K562 (cell line): ENCODE data around the gene SFRP5. TPM values are rescaled to one million over a fixed set of nuclear protein-coding genes. Genes with fewer than 3 reads are reported as not detected.

Experiments
- CC2D1A ChIP-seq: fragments of 450-650 bp; IDR thresholded peaks from 2 replicates; pipeline ENCODE4 v1.6.1; 2017; ENCODE audit warnings: mild to moderate bottlenecking
- E2F4 ChIP-seq: sonication (generic); formaldehyde crosslinking; IDR thresholded peaks from 2 replicates; pipeline ENCODE4 v1.8.0; 2022; ENCODE audit warnings: mild to moderate bottlenecking, low read depth, missing genetic modification reagents
- ERF ChIP-seq: fragments of 450-650 bp; formaldehyde crosslinking; IDR thresholded peaks from 2 replicates; pipeline ENCODE4 v1.4.0; 2020; ENCODE audit warnings: mild to moderate bottlenecking, mixed read lengths
- ESRRB ChIP-seq: fragments of 250-450 bp; sonication (Bioruptor Pico); IDR thresholded peaks from 2 replicates; pipeline ENCODE4 v1.5.0; 2020; ENCODE audit warnings: mild to moderate bottlenecking, moderate library complexity, borderline replicate concordance
- ETV6 ChIP-seq, 3 experiments: fragments of 150-350 bp in 1 of 3; sonication (generic) in 1 of 3; formaldehyde crosslinking in 1 of 3; IDR thresholded peaks; 2 replicates each; pipeline versions ENCODE4 v1.6.1 to v1.8.0; 2014 to 2022; ENCODE audit warnings: borderline replicate concordance in 2 of 3, low read depth in 2 of 3, antibody characterized with exemption in 1 of 3, low read length in 1 of 3, mild to moderate bottlenecking in 1 of 3, missing genetic modification reagents in 1 of 3
- FOXK2 ChIP-seq, 2 experiments: fragments of 450-650 bp; IDR thresholded peaks in 1 of 2; conservative IDR thresholded peaks in 1 of 2; 2 replicates each; pipeline ENCODE4 v1.6.1; 2016; ENCODE audit warnings: low read depth in 2 of 2, mild to moderate bottlenecking in 1 of 2
- HMBOX1 ChIP-seq: sonication (generic); IDR thresholded peaks from 2 replicates; pipeline ENCODE4 v1.6.1; 2016
- HMG20B ChIP-seq: fragments of 250-450 bp; sonication (Bioruptor Pico); IDR thresholded peaks from 2 replicates; pipeline ENCODE4 v1.5.0; 2021; ENCODE audit warnings: mild to moderate bottlenecking
- LCOR ChIP-seq: sonication (generic); formaldehyde crosslinking; IDR thresholded peaks from 2 replicates; pipeline ENCODE4 v1.8.0; 2022; ENCODE audit warnings: mild to moderate bottlenecking, missing genetic modification reagents
- NCOR1 ChIP-seq: fragments of 450-650 bp; IDR thresholded peaks from 2 replicates; pipeline ENCODE4 v1.6.1; 2016; ENCODE audit warnings: mild to moderate bottlenecking, moderate library complexity
- PCBP2 ChIP-seq: fragments of 200-400 bp; formaldehyde crosslinking; IDR thresholded peaks from 2 replicates; pipeline ENCODE4 v1.6.1; 2018; ENCODE audit warnings: low read length, low read depth, mild to moderate bottlenecking, moderate library complexity; ENCODE audit not compliant: poor library complexity, severe bottlenecking
- PHF21A ChIP-seq: fragments of 450-650 bp; IDR thresholded peaks from 2 replicates; pipeline ENCODE4 v1.6.1; 2017; ENCODE audit warnings: low read depth, borderline replicate concordance
- PKNOX1 ChIP-seq: fragments of 450-650 bp; IDR thresholded peaks from 2 replicates; pipeline ENCODE4 v1.6.1; 2016
- POU5F1 ChIP-seq: fragments of 150-350 bp; IDR thresholded peaks from 2 replicates; pipeline ENCODE4 v1.6.1; 2014; ENCODE audit warnings: borderline replicate concordance, low read length, low read depth, mild to moderate bottlenecking; ENCODE audit not compliant: partially characterized antibody
- SMAD1 ChIP-seq: fragments of 150-350 bp; IDR thresholded peaks from 2 replicates; pipeline ENCODE4 v1.6.1; 2014; ENCODE audit warnings: low read length, low read depth; ENCODE audit not compliant: partially characterized antibody
- SMARCA5 ChIP-seq: fragments of 450-650 bp; IDR thresholded peaks from 2 replicates; pipeline ENCODE4 v1.6.1; 2016
- SNIP1 ChIP-seq: fragments of 450-650 bp; IDR thresholded peaks from 2 replicates; pipeline ENCODE4 v1.7.1; 2017; ENCODE audit warnings: low read depth, mild to moderate bottlenecking
- SOX6 ChIP-seq: fragments of 450-650 bp; IDR thresholded peaks from 2 replicates; pipeline ENCODE4 v1.6.1; 2014; ENCODE audit warnings: mild to moderate bottlenecking
- SUPT5H ChIP-seq: fragments of 450-650 bp; IDR thresholded peaks from 2 replicates; pipeline ENCODE4 v1.6.1; 2016
- TOE1 ChIP-seq, 2 experiments: fragments of 450-650 bp in 1 of 2; sonication (generic) in 1 of 2; formaldehyde crosslinking in 1 of 2; IDR thresholded peaks; 2 replicates each; pipeline versions ENCODE4 v1.7.1 to v1.8.0; 2016 to 2022; ENCODE audit warnings: borderline replicate concordance in 2 of 2, mild to moderate bottlenecking in 2 of 2, antibody characterized with exemption in 1 of 2, inconsistent platforms in 1 of 2, low read depth in 1 of 2, missing genetic modification reagents in 1 of 2, moderate library complexity in 1 of 2
- ZBTB7A ChIP-seq: IDR thresholded peaks from 2 replicates; pipeline ENCODE4 v1.6.1; 2011; ENCODE audit warnings: low read depth, mild to moderate bottlenecking, low read length, moderate library complexity, borderline replicate concordance; ENCODE audit not compliant: control insufficient read depth
- ZNF232 ChIP-seq: sonication (generic); formaldehyde crosslinking; IDR thresholded peaks from 2 replicates; pipeline ENCODE4 v1.8.0; 2022; ENCODE audit warnings: mild to moderate bottlenecking, missing genetic modification reagents
- ZNF24 ChIP-seq: fragments of 450-650 bp; IDR thresholded peaks from 2 replicates; pipeline ENCODE4 v1.6.1; 2016
- ZNF699 ChIP-seq: fragments of 250-450 bp; sonication (Bioruptor Pico); IDR thresholded peaks from 2 replicates; pipeline ENCODE4 v1.8.0; 2021; ENCODE audit warnings: mild to moderate bottlenecking, moderate library complexity; ENCODE audit not compliant: insufficient replicate concordance
- polyA plus RNA-seq, 8 experiments: library from polyadenylated mRNA; depleted of rRNA in 4 of 8; stranded (reverse) in 5 of 8; unstranded in 3 of 8; fragments of >200 nt; fragmentation: Nextera tagmentation in 2 of 8; fragmentation: Illumina TruSeq in 1 of 8; extraction: Ambion mirVana in 2 of 8; extraction: Trizol in 1 of 8; gene quantifications; 2 replicates each; pipeline versions ENCODE4 v1.2.1 to v1.2.3, GENCODE V29; 2011 to 2014; ENCODE audit warnings: inconsistent platforms in 1 of 8, missing spikeins in 1 of 8
- total RNA-seq, 7 experiments: library from RNA; depleted of rRNA in 6 of 7; stranded (reverse); fragments of >200 nt in 6 of 7; fragmentation: Illumina TruSeq in 2 of 7; extraction: Trizol in 2 of 7; gene quantifications; 2 replicates each; pipeline versions ENCODE4 v1.2.1 to v1.2.3, GENCODE V29; 2011 to 2021; ENCODE audit warnings: low replicate concordance in 1 of 7

The SFRP5 gene
- total and polyA plus RNA-seq, 9 of the 15 experiments (the other 6 are each of a cell fraction or from before 2014, with no cell fraction given) = 0.07 to 0.29 (median 0.13) TPM; not detected in 3

GRCh38 chr10:97788552-97789442 is 17.0 kb upstream of the SFRP5 start (continued):
- TF ChIP-seq PCBP2 (no peak), SOX6 (peak; percentile 78), SMAD1 (peak; percentile 61), NCOR1 (peak; percentile 95), HMG20B (CRISPR knock-in tag) (no peak), ERF (CRISPR knock-in tag) (no peak), POU5F1 (no peak), ZNF232 (CRISPR knock-in tag) (no peak), ZNF699 (CRISPR knock-in tag) (no peak), FOXK2 (conservative IDR thresholded peaks at IDR 0.05 in 1 of 2, IDR thresholded peaks at IDR 0.05 in 1 of 2; ENCODE audit: low read depth in 2 of 2) (peak; percentile 39 to 67; a peak in 3 of 4 replicates), ZBTB7A (peak; percentile 91), SUPT5H (no peak), TOE1 (IDR thresholded peaks at IDR 0.05; ENCODE audit: borderline replicate concordance) (no peak), TOE1 (CRISPR knock-in tag; IDR thresholded peaks at IDR 0.05; ENCODE audit: borderline replicate concordance, low read depth) (no peak), LCOR (CRISPR knock-in tag) (peak; percentile 54; the same call in 1 of the 2 replicates), ZNF24 (no peak), ESRRB (no peak), HMBOX1 (no peak), E2F4 (CRISPR knock-in tag) (no peak), SNIP1 (no peak), PKNOX1 (peak; percentile 95), PHF21A (peak; percentile 46; the same call in 1 of the 2 replicates), SMARCA5 (0 out of 2 replicates have a peak, but pooled peaks have one; percentile 40), ETV6 (IDR thresholded peaks at IDR 0.05; ENCODE audit: borderline replicate concordance in 1 of 2, low read depth in 2 of 2, low read length in 1 of 2) (peak in 1 of 2 experiments; percentile 65; a peak in 2 of 4 replicates), ETV6 (CRISPR knock-in tag; IDR thresholded peaks at IDR 0.05; ENCODE audit: borderline replicate concordance) (no peak), CC2D1A (peak; percentile 44; the same call in 1 of the 2 replicates)
